Occipital lobe (tissue), 2 donors: Measurements from ENCODE around the gene MIA. TPM values are rescaled to one million over a fixed set of nuclear protein-coding genes. Genes with fewer than 3 reads are reported as not detected.
"Not testable (repeated sequence)": the region's sequence is repeated elsewhere in the genome, so short reads cannot be mapped to it uniquely, and the experiment has no call there.

Experiments used
- DNase-seq: peaks from one replicate; lab custom pipeline; 2025; lab: John Stamatoyannopoulos, UW
- total RNA-seq: library from RNA; depleted of rRNA; stranded (reverse); fragments of >200 nt; gene quantifications from one replicate; pipeline ENCODE4 v1.2.3, GENCODE V29; 2014

The MIA gene
- total RNA-seq, 1 donor from 2014 or later, result not detected

GRCh38 chr19:40750058-40750873 lies 25.1 kb upstream of the MIA start, which contains the start of gene ACTMAP:
TSS of gene ACTMAP (minus strand) at chr19:40750477. CDS start at chr19:40749803, 674 bp downstream.
- DNase-seq, result peak; percentile 100

GRCh38 chr19:40750874-40751537 lies 24.3 kb upstream of the MIA start, which contains the start of gene SNRPA:
TSS of gene SNRPA (plus strand) at chr19:40751203. CDS start at chr19:40751409, 206 bp downstream.
- DNase-seq, result peak; percentile 98

GRCh38 chr19:40752257-40752781 lies 23.0 kb upstream of the MIA start:
- no peak for DNase-seq

GRCh38 chr19:40754611-40755247 lies 20.6 kb upstream of the MIA start:
- DNase-seq, result no peak

- no peak for DNase-seq
Measured at GRCh38 chr19:40755248-40755624, 20.1 kb upstream of the MIA start.

- DNase-seq, result no peak
Measured at GRCh38 chr19:40755791-40756190, 19.5 kb upstream of the MIA start.

- DNase-seq, result no peak
Measured at GRCh38 chr19:40756502-40757110, 18.7 kb upstream of the MIA start.

GRCh38 chr19:40758491-40758890 lies 16.8 kb upstream of the MIA start:
- DNase-seq, result no peak

GRCh38 chr19:40759352-40759751 lies 16.0 kb upstream of the MIA start:
- DNase-seq, result no peak

GRCh38 chr19:40762754-40763470 lies 12.4 kb upstream of the MIA start:
- no peak for DNase-seq

- no peak for DNase-seq
Measured at GRCh38 chr19:40763526-40763925, 11.8 kb upstream of the MIA start.

- DNase-seq, result no peak
Measured at GRCh38 chr19:40763963-40764362, 11.4 kb upstream of the MIA start.

- not testable (repeated sequence) for DNase-seq
Measured at GRCh38 chr19:40766385-40766784, 8.9 kb upstream of the MIA start.

GRCh38 chr19:40768869-40769268 lies 6.5 kb upstream of the MIA start:
- DNase-seq, result no peak

GRCh38 chr19:40771101-40771862 lies 4.0 kb upstream of the MIA start:
- not testable (repeated sequence) for DNase-seq

- no peak for DNase-seq
Measured at GRCh38 chr19:40775632-40776022, 306 bp downstream of the MIA start.

GRCh38 chr19:40776364-40776763 lies 1.0 kb downstream of the MIA start:
- no peak for DNase-seq

GRCh38 chr19:40776932-40777644 lies 1.8 kb downstream of the MIA start:
- peak; percentile 79 for DNase-seq

GRCh38 chr19:40777645-40777936 lies 2.3 kb downstream of the MIA start:
- no peak for DNase-seq
